Measurements from ENCODE around the gene CEBPG. TPM values are rescaled to one million over a fixed set of nuclear protein-coding genes. Genes with fewer than 3 reads are reported as not detected.

The CEBPG gene
- total RNA-seq, 1 experiment from 2014 or later: 41.5 TPM

DNA sequence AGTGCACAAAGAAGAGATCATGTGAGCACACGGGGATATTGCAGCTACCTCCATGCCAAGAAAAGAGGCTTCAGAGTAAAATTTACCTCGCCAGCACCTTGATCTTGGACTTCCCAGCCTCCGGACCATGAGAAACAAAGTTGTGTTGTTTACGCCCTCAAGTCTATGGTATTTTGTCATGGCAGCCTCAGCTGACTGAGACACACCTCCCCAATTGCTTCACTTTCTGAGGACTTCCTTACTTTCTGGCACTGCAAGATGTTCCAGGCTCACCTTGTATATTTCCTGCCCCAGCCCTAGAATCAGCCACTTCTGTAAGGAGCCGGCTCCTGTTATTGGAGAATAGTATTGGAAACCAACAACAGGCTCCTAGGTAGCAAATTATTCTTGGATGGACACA, 6.6 kb upstream of the CEBPG start:
- no peak for TF ChIP-seq POLR2AphosphoS5 (IDR thresholded peaks at IDR 0.05; ENCODE audit: low read depth, low read length)
- TF ChIP-seq, protein P1, sequence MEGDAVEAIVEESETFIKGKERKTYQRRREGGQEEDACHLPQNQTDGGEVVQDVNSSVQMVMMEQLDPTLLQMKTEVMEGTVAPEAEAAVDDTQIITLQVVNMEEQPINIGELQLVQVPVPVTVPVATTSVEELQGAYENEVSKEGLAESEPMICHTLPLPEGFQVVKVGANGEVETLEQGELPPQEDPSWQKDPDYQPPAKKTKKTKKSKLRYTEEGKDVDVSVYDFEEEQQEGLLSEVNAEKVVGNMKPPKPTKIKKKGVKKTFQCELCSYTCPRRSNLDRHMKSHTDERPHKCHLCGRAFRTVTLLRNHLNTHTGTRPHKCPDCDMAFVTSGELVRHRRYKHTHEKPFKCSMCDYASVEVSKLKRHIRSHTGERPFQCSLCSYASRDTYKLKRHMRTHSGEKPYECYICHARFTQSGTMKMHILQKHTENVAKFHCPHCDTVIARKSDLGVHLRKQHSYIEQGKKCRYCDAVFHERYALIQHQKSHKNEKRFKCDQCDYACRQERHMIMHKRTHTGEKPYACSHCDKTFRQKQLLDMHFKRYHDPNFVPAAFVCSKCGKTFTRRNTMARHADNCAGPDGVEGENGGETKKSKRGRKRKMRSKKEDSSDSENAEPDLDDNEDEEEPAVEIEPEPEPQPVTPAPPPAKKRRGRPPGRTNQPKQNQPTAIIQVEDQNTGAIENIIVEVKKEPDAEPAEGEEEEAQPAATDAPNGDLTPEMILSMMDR (IDR thresholded peaks at IDR 0.05): no peak
- TF ChIP-seq SIN3A (IDR thresholded peaks at IDR 0.05; ENCODE audit: borderline replicate concordance, insufficient read depth, low read depth, low read length): no peak
- no peak for TF ChIP-seq TCF7L2 (IDR thresholded peaks at IDR 0.05; ENCODE audit: low read depth, low read length)
- TF ChIP-seq, protein P2, sequence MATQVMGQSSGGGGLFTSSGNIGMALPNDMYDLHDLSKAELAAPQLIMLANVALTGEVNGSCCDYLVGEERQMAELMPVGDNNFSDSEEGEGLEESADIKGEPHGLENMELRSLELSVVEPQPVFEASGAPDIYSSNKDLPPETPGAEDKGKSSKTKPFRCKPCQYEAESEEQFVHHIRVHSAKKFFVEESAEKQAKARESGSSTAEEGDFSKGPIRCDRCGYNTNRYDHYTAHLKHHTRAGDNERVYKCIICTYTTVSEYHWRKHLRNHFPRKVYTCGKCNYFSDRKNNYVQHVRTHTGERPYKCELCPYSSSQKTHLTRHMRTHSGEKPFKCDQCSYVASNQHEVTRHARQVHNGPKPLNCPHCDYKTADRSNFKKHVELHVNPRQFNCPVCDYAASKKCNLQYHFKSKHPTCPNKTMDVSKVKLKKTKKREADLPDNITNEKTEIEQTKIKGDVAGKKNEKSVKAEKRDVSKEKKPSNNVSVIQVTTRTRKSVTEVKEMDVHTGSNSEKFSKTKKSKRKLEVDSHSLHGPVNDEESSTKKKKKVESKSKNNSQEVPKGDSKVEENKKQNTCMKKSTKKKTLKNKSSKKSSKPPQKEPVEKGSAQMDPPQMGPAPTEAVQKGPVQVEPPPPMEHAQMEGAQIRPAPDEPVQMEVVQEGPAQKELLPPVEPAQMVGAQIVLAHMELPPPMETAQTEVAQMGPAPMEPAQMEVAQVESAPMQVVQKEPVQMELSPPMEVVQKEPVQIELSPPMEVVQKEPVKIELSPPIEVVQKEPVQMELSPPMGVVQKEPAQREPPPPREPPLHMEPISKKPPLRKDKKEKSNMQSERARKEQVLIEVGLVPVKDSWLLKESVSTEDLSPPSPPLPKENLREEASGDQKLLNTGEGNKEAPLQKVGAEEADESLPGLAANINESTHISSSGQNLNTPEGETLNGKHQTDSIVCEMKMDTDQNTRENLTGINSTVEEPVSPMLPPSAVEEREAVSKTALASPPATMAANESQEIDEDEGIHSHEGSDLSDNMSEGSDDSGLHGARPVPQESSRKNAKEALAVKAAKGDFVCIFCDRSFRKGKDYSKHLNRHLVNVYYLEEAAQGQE (IDR thresholded peaks at IDR 0.05; ENCODE audit: insufficient read depth in 1 of 2, low read depth in 2 of 2, low read length in 1 of 2): no peak
- intact Hi-C loops (cut with micrococcal nuclease; ENCODE audit: unreplicated experiment): no loop called here
- ChIA-PET POLR2A (no interaction called here), CTCF (no interaction called here)
- no peak overlapping the region for H3K27ac ChIP-seq (ENCODE audit: low read length)
- H3K36me3 ChIP-seq (ENCODE audit: control insufficient read depth, insufficient read depth, low read length): no peaks in the 10 kb centered on the region
- no TSS peak for BruUV-seq (replicated peaks)
- in situ Hi-C loops (cut with HindIII; ENCODE audit: low pct_unique_long_range_greater_than_20kb, low sequenced_read_pairs): no loop called here
- H3K27me3 ChIP-seq (ENCODE audit: control insufficient read depth, insufficient read depth, low read length): peaks cover 8% of the 10 kb centered on the region
- no peak for DNase-seq (ENCODE audit: low read depth, low spot score)
- no peaks in the 10 kb centered on the region for H3K9me3 ChIP-seq (ENCODE audit: control insufficient read depth, insufficient read depth, low read depth, low read length)
- H3K4me1 ChIP-seq (ENCODE audit: control insufficient read depth, insufficient read depth, low read length): no peaks in the 10 kb centered on the region
- no peak for ATAC-seq
- H3K4me3 ChIP-seq (ENCODE audit: low read depth in 2 of 2, low read length in 2 of 2): no peak overlapping the region

DNA sequence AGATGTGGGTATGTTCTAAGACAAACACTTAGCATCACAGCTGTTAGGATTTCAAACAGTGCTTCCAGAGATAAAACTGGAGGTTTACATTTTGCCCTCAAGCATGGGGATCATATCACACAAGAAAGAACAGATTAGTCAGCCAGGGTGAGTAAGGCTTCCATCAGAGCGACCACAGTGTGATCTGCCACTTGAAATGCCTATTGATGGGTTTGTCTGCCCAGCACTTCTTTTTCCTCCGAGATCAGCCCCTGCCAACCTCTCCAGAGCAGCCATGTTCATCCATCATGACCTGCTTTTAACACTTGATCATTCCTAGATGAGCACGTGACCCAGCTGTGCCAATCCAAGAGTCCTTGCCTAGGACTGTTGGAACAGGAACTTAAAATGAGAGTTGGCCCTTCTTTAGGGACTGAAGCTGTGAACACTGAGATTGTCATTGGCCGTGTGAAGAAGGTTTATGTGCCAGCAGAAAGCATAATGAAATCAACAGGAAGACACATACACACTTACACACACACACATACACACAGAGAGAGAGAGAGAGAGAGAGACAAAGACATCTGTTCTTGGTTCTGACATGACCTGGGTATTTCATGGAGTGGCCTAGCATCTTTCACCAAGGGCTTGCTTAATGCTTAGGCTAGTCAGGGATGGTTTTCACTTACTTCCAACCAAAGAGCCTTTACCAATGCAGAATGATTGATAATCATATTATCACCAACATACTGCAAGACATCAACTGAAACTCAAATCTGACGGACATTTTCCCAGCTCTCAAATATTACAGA, 5.2 kb upstream of the CEBPG start:
- Histone ChIP-seq H3K27me3 (ENCODE audit: control insufficient read depth, insufficient read depth, low read length) (peaks cover 5% of the 10 kb centered on the region), H3K27ac (ENCODE audit: low read length) (no peak overlapping the region), H3K4me1 (ENCODE audit: control insufficient read depth, insufficient read depth, low read length) (0 out of 2 replicates have a peak, but pooled peaks cover 2% of the 10 kb centered on the region), H3K36me3 (ENCODE audit: control insufficient read depth, insufficient read depth, low read length) (no peaks in the 10 kb centered on the region), H3K9me3 (ENCODE audit: control insufficient read depth, insufficient read depth, low read depth, low read length) (no peaks in the 10 kb centered on the region), H3K4me3 (ENCODE audit: low read depth in 2 of 2, low read length in 2 of 2) (no peak overlapping the region)
- CTCF ChIA-PET: no interaction called here
- DNase-seq (ENCODE audit: low read depth, low spot score) (no peak), ATAC-seq (no peak; the same call in 1 of the 2 replicates)
- intact Hi-C loops (cut with micrococcal nuclease; ENCODE audit: unreplicated experiment) (no loop called here), in situ Hi-C loops (cut with HindIII; ENCODE audit: low pct_unique_long_range_greater_than_20kb, low sequenced_read_pairs) (no loop called here)
- no TSS peak for BruUV-seq (replicated peaks)
- POLR2A ChIA-PET: no interaction called here
- TF ChIP-seq, protein P1 (IDR thresholded peaks at IDR 0.05): no peak
- TF ChIP-seq SIN3A (IDR thresholded peaks at IDR 0.05; ENCODE audit: borderline replicate concordance, insufficient read depth, low read depth, low read length) (no peak), POLR2AphosphoS5 (IDR thresholded peaks at IDR 0.05; ENCODE audit: low read depth, low read length) (no peak)

Measured in Panc1 (cell line).